ENCODE measurements around the gene TGFBRAP1.

GRCh38 chr2:105378276-105378840 lies 48.8 kb upstream of the TGFBRAP1 start:
- TF ChIP-seq CTCF (IDR thresholded peaks at IDR 0.05) (no peak), POLR2AphosphoS5 (IDR thresholded peaks at IDR 0.05) (no peak)
